Ovary (tissue), 9 donors: ENCODE data around the gene ZNF362. TPM values are rescaled to one million over a fixed set of nuclear protein-coding genes. Genes with fewer than 3 reads are reported as not detected.

Experiments
- DNase-seq, 5 donors: peaks; one replicate each; pipeline ENCODE4 v3.0.0-alpha.2; 2019 to 2020
- H3K27ac ChIP-seq, 2 donors: fragments of 200-600 bp; one replicate each; pipeline versions ENCODE4 v1.5.1 to v1.8.0; 2019 to 2022
- H3K27me3 ChIP-seq: fragments of 200-600 bp; one replicate; pipeline ENCODE4 v1.8.0; 2022
- H3K36me3 ChIP-seq: fragments of 200-600 bp; sonication (generic); one replicate; pipeline ENCODE4 v1.5.1; 2019
- H3K4me1 ChIP-seq: one replicate; pipeline ENCODE4 v1.8.1; 2013; ENCODE audit warnings: mild to moderate bottlenecking, moderate library complexity; ENCODE audit not compliant: insufficient read depth
- H3K4me3 ChIP-seq: fragments of 200-600 bp; sonication (generic); one replicate; pipeline ENCODE4 v1.5.1; 2017
- H3K9me3 ChIP-seq, 2 donors: fragments of 200-600 bp in 1 of 2; sonication (generic) in 1 of 2; one replicate each; pipeline versions ENCODE4 v1.5.1 to v1.8.1; 2013 to 2019; ENCODE audit warnings: mild to moderate bottlenecking in 1 of 2, moderate library complexity in 1 of 2
- EP300 ChIP-seq: sonication (generic); formaldehyde crosslinking; IDR thresholded peaks from one replicate; pipeline ENCODE4 v1.6.1; 2017; ENCODE audit warnings: antibody characterized with exemption
- POLR2A ChIP-seq: fragments of 450-650 bp; IDR thresholded peaks from one replicate; pipeline ENCODE4 v1.6.1; 2017; ENCODE audit warnings: antibody characterized with exemption, mild to moderate bottlenecking, moderate library complexity
- WGBS, 3 donors: extraction: QIAGEN DNeasy Blood & Tissue Kit in 1 of 3; methylation state at CpG; one replicate each; pipeline versions ENCODE4 v1.1.5 to v1.1.7; 2013 to 2017; 5-methylcytosine and 5-hydroxymethylcytosine counted together
- intact Hi-C, 4 donors: fragments of 100-400 bp; cut with DNase I; formaldehyde crosslinking; loops; one replicate each; pipeline versions ENCODE4 v1.11.0 to v1.15.1; 2022 to 2023
- polyA plus RNA-seq, 2 donors: library from polyadenylated mRNA; stranded (reverse); fragments of 200-250 nt in 1 of 2; fragments of 350-450 nt in 1 of 2; fragmentation: Illumina TruSeq in 1 of 2; extraction: RNeasy Lipid Tissue Mini Kit (QIAGEN cat#74804) in 1 of 2; gene quantifications; one replicate each; pipeline ENCODE4 v1.2.3, GENCODE V29; 2013 to 2014
- total RNA-seq, 7 donors: library from RNA; depleted of rRNA in 2 of 7; stranded (reverse); fragments of >200 nt in 2 of 7; fragmentation: NEBNext Ultra II Directional in 3 of 7; extraction: Animal tissue kit (Norgen Biotek cat#: 25700) in 3 of 7; gene quantifications; one replicate each; pipeline versions ENCODE4 v1.1.0 to v1.2.4, GENCODE V29; 2016 to 2023
- TF ChIP-seq, protein P1 (sequence below), 3 donors: fragments of 450-650 bp in 2 of 3; fragments of 200-600 bp in 1 of 3; IDR thresholded peaks; one replicate each; pipeline versions ENCODE4 v1.5.1 to v1.8.0; 2016 to 2022; ENCODE audit warnings: antibody characterized with exemption in 3 of 3, mild to moderate bottlenecking in 1 of 3
- donor health status: DM: no; HTN: no; CAD: no; lungs with moderate emphysema.
- donor health status: DM: no; HTN: no; CAD: no.
- donor health status: Bipolar disorder and iron deficiency.
- donor health status: DM: yes; HTN: yes; CAD: no.
- donor health status: DM: no; HTN: no; CAD: no.
- donor health status: DM: yes; HTN: yes; CAD: no.

The ZNF362 gene
- total and polyA plus RNA-seq, 9 donors, result 8.2 to 52.6 (median 32.7) TPM

DNA sequence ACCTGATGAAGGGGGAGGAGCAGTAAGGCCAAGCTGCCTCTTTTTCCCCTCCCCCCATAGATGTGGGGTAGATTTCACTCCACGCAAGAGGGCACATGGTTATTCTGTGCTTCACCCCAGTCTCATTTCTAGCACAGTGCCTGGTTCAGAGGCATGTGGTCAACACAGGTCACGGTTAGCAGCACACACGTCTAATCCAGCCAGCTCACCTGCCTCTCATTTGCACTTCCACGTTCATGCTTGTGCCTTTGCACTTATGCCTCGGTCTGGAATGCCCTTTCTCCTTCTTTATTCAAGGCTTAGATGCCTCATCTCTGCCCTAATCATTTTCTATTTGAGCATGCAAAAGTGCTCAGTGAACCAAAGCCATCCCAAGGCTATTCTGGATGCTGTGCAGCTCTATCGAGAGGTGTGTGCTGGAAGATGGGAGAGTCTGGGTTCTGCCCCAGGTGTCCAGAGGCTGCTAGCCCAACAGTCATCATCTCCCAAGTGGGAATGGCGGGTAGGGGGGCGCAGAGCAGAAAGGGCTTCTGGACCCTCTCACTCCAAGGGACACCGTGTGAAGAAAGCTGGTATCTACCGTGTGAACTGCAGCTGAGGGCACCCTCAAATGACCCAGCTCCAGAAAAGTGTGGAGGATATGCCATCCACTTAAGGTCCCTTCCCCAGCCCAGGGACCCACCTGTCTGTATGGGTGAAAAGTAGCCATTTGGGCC, 66.7 kb downstream of the ZNF362 start:
- Histone ChIP-seq H3K4me3 (no peak overlapping the region), H3K27me3 (no peaks in the 10 kb centered on the region), H3K27ac (no peak overlapping the region), H3K36me3 (no peaks in the 10 kb centered on the region), H3K4me1 (peaks cover 3% of the 10 kb centered on the region), H3K9me3 (no peaks in the 10 kb centered on the region)
- DNase-seq, result no peak
- WGBS, 3 donors, result 67 to 73% (median 70%) methylated on average over 10 of the region's 10 CpGs
- intact Hi-C loops, result no loop called here
- TF ChIP-seq, protein P1, sequence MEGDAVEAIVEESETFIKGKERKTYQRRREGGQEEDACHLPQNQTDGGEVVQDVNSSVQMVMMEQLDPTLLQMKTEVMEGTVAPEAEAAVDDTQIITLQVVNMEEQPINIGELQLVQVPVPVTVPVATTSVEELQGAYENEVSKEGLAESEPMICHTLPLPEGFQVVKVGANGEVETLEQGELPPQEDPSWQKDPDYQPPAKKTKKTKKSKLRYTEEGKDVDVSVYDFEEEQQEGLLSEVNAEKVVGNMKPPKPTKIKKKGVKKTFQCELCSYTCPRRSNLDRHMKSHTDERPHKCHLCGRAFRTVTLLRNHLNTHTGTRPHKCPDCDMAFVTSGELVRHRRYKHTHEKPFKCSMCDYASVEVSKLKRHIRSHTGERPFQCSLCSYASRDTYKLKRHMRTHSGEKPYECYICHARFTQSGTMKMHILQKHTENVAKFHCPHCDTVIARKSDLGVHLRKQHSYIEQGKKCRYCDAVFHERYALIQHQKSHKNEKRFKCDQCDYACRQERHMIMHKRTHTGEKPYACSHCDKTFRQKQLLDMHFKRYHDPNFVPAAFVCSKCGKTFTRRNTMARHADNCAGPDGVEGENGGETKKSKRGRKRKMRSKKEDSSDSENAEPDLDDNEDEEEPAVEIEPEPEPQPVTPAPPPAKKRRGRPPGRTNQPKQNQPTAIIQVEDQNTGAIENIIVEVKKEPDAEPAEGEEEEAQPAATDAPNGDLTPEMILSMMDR (IDR thresholded peaks at IDR 0.05), result no peak
- TF ChIP-seq POLR2A (no peak), EP300 (no peak)

DNA sequence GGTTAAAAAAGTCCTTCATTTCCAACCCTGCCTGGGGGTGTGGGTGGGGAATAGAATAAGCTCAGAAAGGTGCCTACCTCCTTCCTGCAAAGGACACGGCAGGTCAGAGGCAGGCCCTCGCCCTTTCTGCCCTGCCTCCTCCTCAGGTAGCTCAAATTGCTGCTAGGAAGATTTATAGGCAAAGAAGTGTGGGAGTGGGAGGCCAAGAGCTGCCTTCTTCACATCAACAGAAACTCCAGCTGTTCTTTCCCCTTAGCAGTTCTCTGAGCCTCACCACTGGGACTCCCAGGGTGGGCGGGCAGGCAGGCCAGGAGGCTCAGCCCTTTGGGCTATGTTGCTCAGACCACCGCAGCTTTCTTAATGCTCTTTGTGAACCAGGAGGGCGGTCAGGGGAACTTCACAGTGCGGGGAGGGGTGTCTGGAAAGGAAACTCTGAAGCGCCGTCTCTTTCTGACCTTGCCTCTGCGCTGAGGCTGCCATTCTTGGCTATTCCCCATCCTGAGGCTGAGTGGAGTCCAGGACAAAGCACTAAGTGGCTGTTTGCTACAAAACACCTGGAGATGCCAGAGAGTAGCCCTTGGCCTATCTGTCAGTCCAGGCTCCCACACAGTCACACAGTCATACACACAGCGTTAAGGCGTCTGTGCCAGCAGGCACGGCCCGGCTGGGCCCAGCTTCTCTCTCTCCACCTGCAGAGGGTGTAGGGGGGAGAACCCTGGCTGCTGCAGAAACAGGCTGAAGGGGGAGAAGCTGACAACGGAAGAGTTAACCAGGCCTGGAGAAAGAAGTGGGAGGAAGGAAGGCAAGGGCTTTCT, 67.6 kb downstream of the ZNF362 start:
- peaks cover 3% of the 10 kb centered on the region for H3K4me1 ChIP-seq
- intact Hi-C loops, result no loop called here
- no peaks in the 10 kb centered on the region for H3K36me3 ChIP-seq
- H3K9me3 ChIP-seq, result no peaks in the 10 kb centered on the region
- 35 to 45% (median 43%) methylated on average over 14 of the region's 14 CpGs for WGBS, 3 donors
- H3K4me3 ChIP-seq, result no peak overlapping the region
- TF ChIP-seq, protein P1 (IDR thresholded peaks at IDR 0.05), result no peak
- TF ChIP-seq EP300 (no peak), POLR2A (no peak)
- no peak for DNase-seq
- no peaks in the 10 kb centered on the region for H3K27me3 ChIP-seq
- H3K27ac ChIP-seq, result peak overlapping the region in 1 of 2 donors; percentile 21

DNA sequence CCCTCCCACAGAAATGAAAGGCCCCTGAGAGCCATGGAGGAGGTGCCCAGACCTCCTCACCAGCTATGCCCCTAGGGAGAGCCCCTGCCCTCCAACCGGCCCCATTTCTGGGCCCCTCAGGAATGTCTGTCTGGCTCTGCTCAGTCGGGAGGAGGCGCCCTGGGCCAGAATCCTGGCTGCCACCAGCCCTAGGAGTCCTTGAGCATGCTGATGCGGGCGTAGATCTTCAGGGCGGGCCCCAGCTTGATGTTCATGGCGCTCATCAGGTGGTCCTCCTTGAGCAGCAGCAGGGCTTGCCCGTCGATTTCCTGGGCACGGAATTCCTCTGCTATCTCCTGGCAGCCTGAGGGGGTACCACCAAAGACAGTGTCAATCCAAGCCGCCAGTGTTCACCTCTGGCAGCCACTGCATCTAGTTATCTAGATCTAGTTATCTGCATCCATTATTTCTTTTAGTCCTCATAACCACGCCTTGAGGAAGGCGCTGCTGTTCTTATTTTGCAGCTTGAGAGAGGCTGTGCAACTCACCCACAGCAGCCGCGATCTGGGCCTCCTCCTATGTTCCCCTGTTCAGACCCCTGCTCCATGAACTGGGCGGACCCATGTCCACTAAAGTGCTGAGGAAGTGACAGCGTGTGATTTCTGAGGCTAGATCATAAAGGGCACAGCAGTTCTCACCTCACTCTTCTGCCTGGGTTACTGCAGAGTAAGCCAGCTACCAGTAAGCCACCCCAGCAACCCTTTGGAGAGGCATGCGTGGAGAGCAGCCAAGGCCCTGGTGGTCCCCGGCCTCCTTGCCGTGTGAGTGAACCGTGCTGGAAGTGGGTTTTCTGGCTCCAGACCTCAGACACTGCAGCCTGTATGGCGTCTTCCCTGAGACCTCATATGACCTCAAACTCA, 68.6 kb downstream of the ZNF362 start:
- H3K27ac ChIP-seq, result peak overlapping the region in 1 of 2 donors; percentile 21
- TF ChIP-seq, protein P1 (IDR thresholded peaks at IDR 0.05), result no peak
- TF ChIP-seq EP300 (no peak), POLR2A (no peak)

DNA sequence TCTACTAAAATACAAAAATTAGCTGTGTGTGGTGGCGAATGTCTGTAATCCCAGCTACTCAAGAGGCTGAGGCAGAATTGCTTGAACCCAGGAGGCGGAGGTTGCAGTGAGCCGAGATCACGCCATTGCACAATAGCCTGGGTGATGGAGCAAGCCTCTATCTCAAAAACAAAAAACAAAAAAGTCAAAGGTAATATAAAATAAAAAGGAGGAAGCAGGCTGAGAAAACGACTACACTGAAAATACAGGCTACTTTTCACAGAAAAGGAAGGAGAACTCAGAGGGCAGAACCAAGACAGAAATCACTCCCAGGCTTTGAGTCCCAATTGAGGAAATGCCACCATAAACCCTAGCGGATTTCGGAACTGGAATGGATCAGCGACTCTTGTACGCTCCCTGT, 70.5 kb downstream of the ZNF362 start:
- Histone ChIP-seq H3K36me3 (no peaks in the 10 kb centered on the region), H3K4me3 (no peak overlapping the region), H3K9me3 (no peaks in the 10 kb centered on the region), H3K27ac (no peak overlapping the region), H3K4me1 (peaks cover 3% of the 10 kb centered on the region), H3K27me3 (no peaks in the 10 kb centered on the region)
- DNase-seq, result peak in 2 of 5 donors; percentile 44 to 69
- 58 to 72% (median 63%) methylated on average over 9 of the region's 9 CpGs for WGBS, 3 donors
- intact Hi-C loops, result no loop called here
- TF ChIP-seq, protein P1 (IDR thresholded peaks at IDR 0.05), result no peak
- TF ChIP-seq POLR2A (no peak), EP300 (no peak)

More for the DNA sequence above, 68.6 kb downstream of the ZNF362 start:
- intact Hi-C loops, result no loop called here
- H3K9me3 ChIP-seq, result no peaks in the 10 kb centered on the region
- H3K36me3 ChIP-seq, result no peaks in the 10 kb centered on the region
- peak in 1 of 5 donors; percentile 51 for DNase-seq
- 44 to 48% (median 46%) methylated on average over 22 of the region's 22 CpGs for WGBS, 3 donors
- no peaks in the 10 kb centered on the region for H3K27me3 ChIP-seq
- peaks cover 3% of the 10 kb centered on the region for H3K4me1 ChIP-seq
- no peak overlapping the region for H3K4me3 ChIP-seq
